Measurements from ENCODE around the gene SLC41A3.

The SLC41A3 gene

DNA sequence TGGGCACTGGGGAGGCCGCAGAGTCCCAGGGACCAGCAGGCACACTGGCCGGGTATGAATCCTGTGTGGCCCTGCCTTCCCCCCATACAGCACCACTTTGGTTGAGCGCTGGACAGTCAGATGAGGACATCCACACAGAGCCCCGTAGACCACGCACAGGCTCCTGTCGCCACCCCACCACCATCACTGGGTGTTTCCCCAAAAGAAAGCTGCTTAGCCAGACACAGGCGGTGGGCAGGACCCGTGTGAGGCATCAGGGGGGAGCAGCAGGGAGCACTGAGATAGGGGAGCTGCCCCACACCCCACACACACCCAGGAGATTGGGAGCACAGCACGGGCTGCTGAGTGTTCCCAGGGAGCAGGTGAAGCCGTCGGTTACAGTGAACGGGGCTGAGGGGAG is 42.4 kb upstream of the SLC41A3 start:
- no peak for DNase-seq (ENCODE audit: insufficient read length, low spot score)
- no peak for FAIRE-seq
- TF ChIP-seq CTCF (IDR thresholded peaks at IDR 0.05; ENCODE audit: insufficient read depth, missing control alignments): no peak

DNA sequence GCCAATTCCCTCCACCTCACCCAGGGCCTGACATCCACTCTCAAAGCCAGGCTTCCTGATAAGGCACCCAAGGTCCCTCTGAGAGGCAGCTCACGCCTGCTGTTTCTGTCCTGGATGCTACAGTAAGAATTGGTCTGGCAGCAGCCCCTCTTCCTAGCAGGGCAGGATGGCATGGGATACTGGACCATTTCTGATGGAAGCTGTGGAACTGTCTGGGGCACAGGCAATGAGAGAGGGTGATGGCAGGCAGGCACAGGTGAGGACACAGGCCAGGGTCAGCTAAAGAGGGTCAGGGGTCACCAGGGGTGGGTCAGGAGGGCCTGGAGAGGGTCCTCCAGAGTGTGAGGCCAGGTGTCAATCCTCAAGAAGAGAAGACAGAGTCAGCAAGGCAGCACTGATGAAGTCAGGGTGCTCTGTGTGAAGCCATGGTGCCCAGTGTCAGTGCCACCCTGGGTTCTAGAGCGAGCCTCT is 41.9 kb upstream of the SLC41A3 start:
- no peak for TF ChIP-seq CTCF (IDR thresholded peaks at IDR 0.05; ENCODE audit: insufficient read depth, missing control alignments)
- FAIRE-seq (no peak), DNase-seq (ENCODE audit: insufficient read length, low spot score) (no peak)

DNA sequence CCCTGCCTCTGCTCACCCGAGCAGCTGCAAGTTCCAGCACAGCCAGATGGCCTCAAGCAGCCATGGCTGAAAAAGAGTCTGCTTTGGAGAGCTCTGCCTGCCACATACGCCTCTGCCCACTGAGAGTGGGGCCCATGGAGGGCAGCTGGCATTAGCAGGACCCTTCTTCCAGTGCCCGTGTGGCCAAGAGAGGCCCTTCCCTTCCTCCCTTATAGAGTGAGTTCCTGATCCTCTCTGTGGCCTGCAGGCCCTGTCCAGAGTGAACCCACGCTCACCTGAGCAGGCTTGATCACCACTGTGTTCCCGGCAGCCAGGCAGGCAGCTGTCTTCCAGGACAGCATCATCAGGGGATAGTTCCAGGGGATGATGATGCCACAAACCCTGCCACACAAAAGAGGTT is 41.4 kb upstream of the SLC41A3 start:
- TF ChIP-seq CTCF (IDR thresholded peaks at IDR 0.05; ENCODE audit: insufficient read depth, missing control alignments): no peak
- DNase-seq (ENCODE audit: insufficient read length, low spot score) (no peak), FAIRE-seq (no peak)

DNA sequence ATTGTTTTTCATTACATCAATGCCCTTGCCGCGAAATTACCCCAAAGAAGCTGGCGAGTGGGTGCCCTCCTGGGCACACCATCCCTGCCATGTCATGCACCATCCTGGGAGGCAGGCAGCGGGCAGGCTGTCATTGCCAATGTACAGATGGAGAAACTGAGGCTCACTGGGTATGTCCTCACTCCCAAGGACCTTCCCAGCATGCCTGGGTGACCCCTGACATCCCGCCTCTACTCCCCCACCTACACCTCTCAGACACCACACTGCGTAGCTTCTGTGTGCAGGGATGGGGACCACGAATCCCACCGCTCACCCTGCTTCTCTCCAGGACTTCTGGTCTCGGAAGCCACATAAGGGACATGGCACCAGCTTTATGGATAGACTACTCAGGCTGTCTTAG is 41.0 kb upstream of the SLC41A3 start:
- no peak for TF ChIP-seq CTCF (IDR thresholded peaks at IDR 0.05; ENCODE audit: insufficient read depth, missing control alignments)
- FAIRE-seq: no peak
- no peak for DNase-seq (ENCODE audit: insufficient read length, low spot score)

DNA sequence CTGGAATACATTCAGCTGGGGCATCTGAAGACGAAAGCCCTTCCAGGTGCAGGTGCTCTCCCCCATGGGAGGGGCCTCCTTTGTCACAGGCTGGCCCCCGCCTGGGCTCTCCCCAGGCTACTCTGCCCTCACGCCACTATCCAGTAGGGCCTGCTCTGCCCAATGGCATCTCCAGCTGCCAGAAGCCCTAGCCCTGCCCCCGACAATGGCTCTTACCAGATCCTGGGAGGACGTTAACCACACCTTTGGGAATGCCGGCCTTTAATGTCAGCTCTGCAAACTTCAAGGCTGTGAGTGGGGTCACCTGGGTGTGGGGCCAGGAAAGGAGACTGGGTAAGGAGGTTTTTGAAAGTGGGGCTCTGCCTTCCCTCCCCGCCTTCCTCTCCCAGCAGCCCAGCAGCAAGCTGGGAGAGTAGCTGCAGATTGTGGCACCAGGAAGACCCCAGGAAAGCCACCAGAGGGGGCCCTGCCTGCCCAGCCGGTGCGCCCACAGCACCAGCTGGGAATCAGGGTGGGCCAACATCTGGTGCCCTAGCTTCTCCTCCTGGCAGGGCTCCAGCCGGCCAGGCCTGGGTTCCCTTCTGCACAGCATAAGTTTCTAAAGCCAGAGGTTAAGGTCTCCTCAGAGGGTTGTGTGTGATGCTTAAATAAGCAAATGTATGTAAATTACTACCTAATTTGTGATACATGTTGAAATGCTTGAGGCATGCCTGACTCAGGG is 40.4 kb upstream of the SLC41A3 start:
- DNase-seq (ENCODE audit: insufficient read length, low spot score): no peak
- FAIRE-seq: no peak
- TF ChIP-seq CTCF (IDR thresholded peaks at IDR 0.05; ENCODE audit: insufficient read depth, missing control alignments): peak; percentile 1

GRCh38 chr3:126121632-126122031 is 37.7 kb upstream of the SLC41A3 start:
- no peak for TF ChIP-seq CTCF (IDR thresholded peaks at IDR 0.05; ENCODE audit: insufficient read depth, missing control alignments)
- no peak for DNase-seq (ENCODE audit: insufficient read length, low spot score)
- no peak for FAIRE-seq

DNA sequence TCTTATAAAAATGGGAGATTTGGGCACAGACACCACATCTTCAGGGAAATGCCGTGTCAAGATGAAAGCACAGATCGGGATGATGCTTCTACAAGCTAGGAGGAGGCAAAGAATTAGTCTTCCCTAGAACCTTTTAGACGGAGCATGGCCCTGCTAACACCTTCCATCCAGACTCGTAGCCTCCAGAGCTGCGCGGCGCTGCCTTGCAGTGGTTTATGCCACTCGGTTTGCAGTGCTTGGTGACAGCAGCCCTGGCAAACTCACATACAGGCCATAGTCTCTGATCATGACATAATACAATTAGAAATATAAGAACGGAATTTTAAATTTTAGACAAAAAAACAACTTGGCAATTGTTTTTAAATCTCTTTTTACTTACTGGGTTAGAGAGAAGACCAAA is 37.1 kb upstream of the SLC41A3 start:
- DNase-seq (ENCODE audit: insufficient read length, low spot score) (no peak), FAIRE-seq (no peak)
- TF ChIP-seq CTCF (IDR thresholded peaks at IDR 0.05; ENCODE audit: insufficient read depth, missing control alignments): no peak

Data from D721Med (cell line).